NCI-H82 (cell line): Measurements from ENCODE around the gene MCFD2.
A peak's percentile ranks its signal among the peaks of the same experiment; 100 is the strongest.
"Not testable (repeated sequence)": the region's sequence is repeated elsewhere in the genome, so short reads cannot be mapped to it uniquely, and the experiment has no call there.

Experiments
- DNase-seq: peaks from one replicate; lab custom pipeline; 2025; lab: John Stamatoyannopoulos, UW

The MCFD2 gene

DNA sequence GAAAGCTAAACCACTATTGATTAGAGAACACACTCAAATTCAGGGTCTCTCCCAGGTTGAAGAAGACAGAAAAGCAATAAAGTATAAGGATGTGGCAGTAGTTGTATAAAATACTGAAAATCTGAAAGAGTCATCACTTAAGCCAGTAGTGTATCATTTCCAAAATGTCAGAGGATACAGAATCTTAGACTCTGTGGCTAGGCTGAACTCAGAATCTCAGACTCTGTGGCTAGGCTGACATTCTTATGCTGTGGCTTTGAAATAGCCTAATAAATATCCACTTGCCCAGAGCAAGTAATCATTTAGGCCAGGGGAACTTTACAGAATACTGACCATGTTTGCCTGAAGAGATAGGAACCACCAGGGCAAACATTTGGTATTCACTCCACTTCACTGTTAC lies 13.1 kb downstream of the MCFD2 start:
- no peak for DNase-seq

DNA sequence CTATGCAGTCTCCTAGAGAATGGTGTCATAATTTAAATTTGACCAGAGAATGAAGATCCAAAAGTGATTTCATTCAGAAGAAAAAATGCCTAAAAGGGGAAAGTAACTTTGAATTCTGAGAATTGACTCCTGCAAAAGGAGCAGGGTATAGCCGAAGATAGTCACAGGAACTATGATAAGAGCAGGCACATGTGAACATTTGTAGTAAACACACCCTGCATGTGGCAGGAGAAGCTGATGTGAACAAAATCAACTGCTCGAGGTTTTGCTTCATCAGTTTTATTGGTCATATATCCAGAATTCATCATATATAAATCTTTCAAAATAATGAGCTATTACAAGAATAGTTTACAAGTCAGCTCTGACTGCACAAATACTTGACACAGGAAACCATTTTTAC lies 14.0 kb downstream of the MCFD2 start:
- DNase-seq: no peak

DNA sequence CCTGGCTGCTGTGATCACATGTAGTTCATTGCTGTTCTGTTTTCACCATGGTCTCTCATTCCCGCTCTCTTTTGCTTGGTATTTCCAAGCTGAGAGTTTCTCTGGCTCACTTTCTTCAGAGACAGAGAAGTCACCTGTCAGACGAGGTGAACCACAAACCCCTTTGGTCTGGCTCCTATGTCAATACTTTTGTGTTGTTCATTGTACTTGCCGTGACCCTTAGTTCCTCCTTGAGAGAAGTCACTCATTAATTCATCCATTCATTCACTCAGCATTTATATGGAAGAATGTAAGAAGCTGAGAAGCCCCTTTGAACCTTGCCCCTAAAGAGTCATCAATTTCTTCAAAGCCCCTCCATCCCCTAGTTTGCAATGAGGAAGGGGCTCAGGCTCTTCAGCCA lies 15.2 kb downstream of the MCFD2 start:
- DNase-seq: no peak

DNA sequence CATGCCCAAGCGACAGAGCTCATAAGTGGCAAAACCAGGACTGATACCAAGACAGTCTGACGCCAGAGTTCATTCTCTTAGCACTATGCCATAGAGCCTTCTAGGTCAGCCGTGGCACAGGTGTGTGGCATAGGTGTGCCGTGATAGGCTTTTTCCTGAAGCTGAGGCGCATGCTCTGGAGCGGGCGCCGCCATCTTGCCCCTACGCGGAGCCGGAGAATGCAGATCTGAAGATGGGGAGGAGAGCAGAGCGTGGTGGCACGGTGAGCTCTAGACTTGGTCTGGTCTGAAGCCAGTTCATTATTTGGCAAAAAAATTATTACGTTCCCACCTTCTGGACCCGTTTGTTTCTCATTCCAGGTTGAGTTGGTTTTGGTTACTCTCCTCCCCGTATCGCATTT lies 16.6 kb downstream of the MCFD2 start:
- no peak for DNase-seq

DNA sequence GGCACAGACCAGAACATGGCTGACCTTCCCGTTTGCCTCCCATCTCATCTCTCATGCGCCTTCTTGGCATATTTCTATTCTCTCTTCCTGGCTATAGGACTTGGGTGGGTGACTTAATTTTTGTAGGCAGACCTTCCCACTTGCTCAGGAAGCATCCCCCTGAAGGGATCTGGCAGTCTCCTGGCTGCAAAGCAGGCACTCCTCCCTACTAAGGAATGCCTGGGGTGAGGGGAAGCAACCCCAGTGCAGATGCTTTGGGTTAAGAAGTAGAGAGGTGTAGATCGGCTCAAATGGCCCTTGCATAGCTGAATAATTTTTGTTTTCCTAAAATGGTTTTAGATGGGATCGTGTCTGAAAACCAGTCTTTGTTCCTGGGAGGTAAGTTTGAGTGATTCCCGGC lies 17.6 kb downstream of the MCFD2 start:
- DNase-seq: no peak

DNA sequence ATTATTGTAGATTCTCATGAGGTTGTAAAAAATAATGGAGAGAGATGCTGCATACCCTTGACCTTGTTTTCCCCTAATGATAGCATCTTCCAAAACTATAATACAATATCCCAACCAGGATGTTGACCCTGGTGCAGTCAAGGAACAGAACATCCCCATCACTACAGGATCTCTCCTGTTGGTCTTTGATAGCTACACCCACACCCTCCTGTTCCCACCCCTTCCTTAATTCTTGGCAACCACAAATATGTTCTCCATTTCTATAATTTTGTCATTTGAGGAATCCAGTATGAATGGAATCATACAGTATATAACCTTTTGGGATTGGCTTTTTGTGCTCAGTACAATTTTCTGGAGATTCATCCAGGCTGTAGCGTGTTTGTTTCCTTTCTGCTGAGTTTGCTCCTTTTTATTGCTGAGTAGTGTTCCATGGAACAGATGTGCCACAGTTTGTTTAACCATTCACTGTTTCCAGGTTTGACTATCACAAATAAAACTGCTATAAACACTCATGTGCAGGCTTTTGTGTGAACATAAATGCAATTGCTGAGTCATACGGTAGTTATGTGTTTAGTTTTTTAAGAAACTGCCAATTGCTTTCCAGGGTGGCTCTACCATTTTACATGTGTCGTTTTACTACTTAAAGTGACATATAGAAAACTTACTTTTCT lies 22.2 kb downstream of the MCFD2 start:
- DNase-seq: no peak

DNA sequence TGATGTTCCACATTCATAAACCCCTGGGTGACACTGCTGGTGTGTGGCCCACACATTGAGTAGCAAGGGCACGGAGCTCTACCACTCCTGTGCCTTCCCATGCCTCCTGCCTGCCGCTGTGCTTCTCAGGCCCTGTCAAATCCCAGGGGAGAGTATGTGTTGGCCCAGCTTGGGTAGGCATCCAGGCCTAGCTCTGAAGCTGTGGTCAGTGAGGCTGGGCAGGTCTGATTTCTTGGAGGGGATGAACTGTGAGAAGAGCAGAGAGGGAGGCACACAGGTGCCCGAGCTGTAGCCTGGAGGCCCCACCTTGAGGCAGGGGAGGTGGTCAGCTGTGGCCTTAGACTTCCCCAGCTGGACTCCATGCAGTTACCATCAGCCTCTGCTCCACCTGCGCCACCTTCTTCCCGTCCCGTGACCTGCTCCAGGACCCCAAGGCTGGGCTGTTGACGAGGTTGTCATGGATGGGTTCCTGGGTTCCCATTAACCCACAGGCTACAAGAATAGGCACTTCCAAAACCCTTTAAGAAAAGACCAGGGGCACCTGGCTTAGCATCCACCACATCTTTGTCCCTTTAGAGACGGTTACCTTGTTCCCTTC lies 23.6 kb downstream of the MCFD2 start:
- DNase-seq: no peak

DNA sequence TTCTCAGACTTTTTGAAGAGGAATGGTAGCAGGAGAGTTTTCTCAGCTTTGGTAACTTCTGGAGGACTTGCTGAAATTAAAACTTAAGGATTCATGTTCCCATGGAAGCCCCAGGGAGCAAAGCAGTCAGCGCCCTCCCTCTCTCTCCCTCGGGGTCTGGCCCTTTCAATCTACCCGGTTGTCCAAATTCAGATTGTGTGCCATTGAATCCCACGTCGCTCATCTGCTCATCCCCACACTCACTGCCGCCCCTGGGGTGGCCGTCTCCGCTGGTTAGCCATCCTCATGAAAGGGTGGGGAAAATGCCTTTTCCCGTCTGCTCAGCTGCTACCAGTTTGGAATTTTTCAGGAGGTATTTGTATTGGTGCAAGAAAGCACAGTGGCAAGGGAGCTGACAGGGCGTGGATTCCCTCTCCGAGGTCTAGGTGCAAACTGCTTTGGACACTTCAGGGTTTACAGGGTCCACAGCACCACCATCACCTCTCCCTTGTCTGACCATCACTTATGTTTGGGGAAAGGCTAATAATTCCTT lies 27.1 kb downstream of the MCFD2 start:
- no peak for DNase-seq

DNA sequence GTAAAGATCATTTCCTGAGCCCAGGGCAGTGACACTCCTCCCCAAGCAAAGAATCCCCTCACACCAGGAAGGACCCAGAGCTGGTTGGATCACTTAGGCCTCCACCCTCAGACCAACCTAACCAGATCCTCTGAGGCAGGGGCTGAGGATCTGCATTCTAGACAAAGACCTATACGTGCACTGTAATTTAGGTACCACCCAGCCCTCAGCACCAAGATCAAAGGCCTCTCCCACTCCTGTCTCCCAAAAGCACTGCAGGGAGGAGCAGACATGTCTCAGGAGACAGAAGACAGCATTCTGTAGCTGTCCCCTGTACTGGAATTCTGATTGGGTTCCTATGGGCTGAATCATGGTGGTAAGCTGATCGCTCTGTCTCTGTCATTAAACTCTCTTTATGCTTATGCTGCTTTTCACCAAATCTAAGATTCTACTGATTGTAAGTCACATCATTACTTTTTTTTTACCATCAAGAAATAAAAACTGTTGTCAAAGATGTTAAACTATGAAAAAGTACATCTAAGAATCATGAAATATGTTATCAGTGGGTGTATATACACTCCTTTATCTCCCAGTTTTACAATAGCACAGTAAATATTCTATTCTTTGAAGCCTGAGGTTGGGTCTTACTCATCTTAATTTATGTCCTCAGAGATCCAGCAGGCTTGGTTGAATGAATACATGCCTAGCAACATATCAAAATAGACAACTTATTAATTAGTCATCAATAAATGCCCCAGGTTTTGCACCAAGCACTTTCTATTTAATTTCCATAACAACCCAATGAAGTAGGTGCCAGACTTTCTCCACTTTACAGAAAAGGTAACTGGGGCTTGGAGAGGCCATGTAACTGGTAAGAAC lies 28.3 kb downstream of the MCFD2 start:
- no peak for DNase-seq

DNA sequence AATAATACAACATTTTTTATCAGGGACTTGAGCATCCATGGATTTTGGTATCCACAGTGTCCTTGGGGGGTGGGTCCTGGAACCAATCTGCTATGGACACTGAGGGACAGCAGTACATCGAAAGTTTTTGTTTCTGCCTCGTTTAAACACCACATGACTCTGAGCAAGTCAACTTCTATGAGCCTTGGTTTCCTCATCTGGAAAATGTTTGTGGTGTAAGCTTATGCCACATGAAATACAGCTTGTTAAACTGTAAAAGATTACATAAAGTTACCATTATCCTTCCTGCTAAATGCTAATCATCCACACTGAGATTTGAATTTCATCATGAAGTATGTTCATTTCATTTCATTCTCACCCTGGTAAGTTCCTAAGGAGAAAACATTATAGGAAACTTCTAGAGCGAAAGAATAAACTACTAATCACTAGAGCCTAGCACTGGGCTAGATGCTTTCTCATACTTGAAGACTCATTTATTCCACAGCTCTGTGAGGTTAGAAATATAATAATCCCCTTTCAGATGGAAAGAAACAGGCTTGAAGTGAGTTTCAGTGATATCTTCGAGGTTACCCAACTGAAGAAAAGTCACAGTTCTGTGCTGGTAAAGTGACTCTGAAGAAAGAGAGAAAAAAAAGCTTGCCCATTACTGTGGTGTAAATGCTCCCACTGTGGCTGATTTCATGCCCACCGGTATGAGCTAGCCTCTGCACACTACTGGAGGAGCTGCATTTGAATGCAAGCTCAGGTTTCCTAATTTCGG lies 29.2 kb downstream of the MCFD2 start:
- no peak for DNase-seq

DNA sequence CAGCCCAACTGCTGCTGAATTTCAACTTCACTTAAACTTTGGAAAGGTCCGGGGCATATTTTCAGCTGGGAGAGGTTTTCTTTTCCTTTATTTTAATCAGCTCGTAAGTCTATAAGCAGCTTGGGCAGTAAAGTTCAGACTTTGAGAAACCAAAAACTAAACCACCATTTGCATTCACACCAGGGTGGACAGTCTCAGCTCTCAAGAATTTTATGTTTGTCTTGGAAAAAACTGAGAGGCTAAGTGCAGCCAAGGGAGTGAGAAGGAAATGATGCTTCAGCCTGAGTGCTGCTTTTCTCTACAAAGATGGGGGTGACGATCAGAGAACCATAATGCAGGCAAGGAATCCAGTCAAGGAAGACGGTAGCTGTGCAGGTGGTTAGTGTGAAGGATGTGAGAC lies 30.2 kb downstream of the MCFD2 start:
- no peak for DNase-seq

DNA sequence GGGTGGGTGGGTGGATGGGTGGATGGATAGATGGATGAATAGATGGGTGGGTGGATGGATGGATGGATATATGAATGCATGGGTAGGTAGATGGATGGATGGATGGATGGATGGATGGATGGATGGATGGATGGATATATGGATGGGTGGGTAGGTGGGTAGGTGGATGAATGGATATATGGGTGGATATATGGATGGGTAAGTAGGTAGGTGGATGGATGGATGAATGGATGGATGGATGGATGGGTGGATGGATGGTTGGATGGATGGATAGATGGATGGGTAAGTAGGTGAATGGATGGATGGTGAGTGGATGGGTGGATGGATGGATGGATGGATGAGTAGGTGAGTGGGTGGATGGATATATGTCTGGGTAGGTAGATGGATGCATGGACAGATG lies 36.1 kb downstream of the MCFD2 start:
- DNase-seq: no peak

DNA sequence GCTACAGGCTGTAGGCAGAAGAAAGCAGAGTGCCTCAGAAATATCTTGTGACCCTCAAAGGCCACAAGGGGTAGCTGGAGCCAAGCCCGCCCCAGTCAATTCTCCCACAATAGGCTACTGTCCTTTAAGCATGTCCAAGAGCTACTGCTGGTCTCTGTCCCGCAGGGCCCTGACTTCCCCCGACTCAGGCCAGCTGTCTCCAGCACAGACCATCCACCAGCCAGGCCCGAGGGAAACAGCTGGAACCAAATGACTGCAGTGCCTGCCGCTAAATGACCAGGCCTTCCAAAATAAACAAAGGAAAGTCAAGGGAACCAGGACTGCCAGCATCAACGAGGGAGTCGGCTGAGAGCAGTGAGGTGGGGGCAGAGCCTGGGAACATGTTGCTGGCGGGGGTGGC lies 36.7 kb downstream of the MCFD2 start:
- DNase-seq: no peak

DNA sequence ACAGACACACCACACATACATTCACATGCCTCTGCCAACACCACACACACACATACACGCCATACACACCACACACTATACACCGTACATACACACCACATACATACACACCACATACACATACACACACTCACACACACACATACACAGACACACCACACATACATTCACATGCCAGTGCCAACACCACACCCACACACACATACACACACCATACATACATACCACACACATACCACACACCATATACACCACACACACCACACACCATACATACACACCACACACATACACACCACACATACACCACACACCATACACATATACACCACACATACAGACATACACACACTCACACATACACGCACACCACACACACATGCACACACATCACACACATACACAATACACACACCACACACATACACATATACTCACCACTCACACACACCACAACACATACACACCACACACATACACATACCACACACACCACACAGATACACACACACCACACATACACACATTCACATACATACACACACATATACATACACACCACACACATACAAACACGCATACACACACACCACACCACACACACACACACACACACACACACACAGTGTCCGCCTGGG lies 37.2 kb downstream of the MCFD2 start:
- DNase-seq: no peak

DNA sequence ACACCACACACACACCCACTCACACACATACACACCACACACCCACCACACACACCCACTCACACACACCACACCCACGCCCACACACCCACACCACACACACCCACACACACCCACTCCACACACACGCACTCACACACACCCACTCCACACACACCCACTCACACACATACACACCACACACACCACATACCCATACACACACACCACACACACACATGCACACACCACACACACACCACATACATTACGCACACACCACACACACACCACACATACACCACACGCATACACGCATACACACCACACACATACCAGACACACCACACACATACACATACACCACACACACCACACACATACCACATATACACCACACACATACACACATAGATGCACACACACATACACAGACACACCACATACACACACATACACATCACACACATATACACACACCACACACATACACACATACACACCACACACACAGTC lies 37.9 kb downstream of the MCFD2 start:
- no peak for DNase-seq

DNA sequence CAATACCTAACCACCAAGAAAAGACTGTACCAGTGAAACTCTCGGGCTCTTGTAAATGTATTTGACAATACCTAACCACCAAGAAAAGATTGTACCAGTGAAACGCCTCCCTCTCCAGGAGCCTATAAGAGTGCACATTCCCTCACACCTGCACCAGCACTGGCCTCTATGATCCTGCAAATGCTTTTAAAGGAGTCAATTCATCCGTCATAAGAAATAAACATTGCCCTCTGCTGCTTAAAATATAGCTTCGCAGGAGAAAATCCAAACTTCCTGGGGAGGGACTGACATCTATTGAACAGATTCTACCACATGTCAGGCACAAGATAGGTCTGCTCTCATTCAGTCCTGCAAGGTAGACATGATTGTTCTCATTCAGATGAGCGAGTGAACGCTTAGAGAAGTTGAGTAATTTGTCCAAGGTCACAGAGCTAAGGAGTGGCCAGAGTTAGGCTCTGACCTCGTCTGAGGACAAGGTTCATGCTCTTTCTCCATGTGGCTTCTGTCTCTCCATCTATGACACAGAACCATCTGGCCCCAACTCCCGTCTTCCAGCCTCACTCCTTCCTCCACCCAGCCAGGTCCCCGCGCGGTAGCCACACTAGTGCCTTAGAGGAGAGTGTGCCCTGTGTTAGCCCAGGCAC lies 38.7 kb downstream of the MCFD2 start:
- peak; percentile 66 for DNase-seq

DNA sequence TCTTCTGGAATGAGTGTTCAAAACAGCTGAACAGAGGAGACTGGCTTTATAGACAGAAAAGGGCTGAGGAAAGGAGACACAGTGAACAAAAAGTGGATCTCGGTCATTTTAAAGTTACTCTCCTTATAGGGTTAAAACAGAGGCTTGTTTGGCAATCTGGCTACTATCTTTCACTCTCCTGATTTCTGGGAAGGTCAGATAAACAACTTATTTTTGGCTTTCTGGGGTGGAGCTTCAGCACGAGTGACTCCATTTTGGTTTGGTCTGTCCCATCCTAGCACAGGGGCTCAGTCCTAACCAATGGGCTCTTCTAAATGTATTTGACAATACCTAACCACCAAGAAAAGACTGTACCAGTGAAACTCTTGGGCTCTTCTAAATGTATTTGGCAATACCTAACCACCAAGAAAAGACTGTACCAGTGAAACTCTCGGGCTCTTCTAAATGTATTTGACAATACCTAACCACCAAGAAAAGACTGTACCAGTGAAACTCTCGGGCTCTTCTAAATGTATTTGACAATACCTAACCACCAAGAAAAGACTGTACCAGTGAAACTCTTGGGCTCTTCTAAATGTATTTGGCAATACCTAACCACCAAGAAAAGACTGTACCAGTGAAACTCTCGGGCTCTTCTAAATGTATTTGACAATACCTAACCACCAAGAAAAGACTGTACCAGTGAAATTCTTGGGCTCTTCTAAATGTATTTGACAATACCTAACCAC lies 39.5 kb downstream of the MCFD2 start:
- DNase-seq: not testable (repeated sequence)

DNA sequence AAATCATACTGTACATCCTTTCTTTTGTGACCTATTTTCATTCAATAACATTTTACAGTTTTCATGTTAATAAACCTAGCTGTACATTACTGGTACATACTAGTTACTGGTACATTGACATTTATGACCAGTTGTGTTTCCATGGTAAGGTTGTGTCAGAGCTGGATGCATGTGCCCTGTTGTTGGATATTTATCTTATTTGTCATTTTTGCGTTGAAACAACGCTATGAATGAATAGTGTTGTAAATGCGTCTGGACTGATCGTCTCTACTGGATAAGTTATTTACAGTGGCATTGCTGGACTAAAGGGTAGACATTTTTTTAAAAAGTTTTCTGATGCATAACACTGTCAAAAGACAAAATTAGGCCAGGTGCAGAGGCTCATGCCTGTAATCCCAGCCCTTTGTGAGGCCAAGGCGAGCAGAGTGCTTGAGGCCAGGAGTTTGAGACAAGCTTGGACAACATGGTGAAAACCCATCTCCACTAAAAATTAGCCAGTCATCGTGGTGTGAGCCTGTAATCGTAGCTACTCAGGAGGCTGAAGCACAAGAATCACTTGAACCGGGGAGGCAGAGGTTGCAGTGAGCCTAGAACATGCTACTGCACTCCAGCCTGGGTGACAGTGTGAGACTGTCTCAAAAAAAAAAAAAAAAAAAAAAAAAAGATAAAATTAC lies 40.2 kb downstream of the MCFD2 start:
- DNase-seq: no peak

DNA sequence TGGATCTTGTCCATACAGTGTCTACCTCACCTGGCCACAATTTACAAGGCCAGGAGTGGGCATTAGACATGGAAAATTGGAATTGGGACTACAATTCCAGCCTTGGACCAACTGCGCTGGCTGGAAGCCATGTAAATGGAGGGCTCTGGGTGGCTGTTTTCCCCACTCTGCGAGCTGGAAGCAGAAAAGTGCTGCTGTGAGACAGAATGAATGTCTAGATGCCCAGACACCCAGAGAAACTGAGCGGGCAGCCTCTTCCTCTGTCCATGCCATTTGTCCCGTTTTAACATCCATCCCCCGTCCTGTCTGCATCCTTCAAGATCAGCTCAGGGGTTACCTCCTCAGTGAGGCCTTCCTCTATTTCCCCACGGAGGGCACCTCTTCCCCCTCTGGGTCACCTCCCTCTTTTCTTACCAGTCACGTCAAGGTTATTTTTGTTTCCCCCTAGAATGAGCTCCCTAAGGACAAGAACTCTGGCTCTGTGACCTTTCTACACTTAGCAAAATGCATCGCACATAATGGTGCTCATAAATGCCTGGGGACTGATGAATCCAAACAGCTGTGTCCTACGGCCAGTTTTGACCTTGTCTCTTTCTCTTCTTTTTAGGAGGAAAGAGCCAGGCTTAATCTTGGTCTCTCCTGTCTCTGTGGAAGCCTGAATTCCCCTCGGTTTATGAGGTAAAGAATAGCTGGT lies 41.2 kb downstream of the MCFD2 start:
- no peak for DNase-seq
